OCI-LY1 (cell line): Measurements from ENCODE around the gene SNX12.

ENCODE experiments used
- H2AFZ ChIP-seq: fragments of 200-600 bp; sonication (generic), shearing (Covaris generic); 2 replicates; pipeline ENCODE4 v1.6.0; 2014; ENCODE audit warnings: antibody characterized with exemption, mild to moderate bottlenecking, low read length
- H3F3A ChIP-seq: fragments of 200-600 bp; sonication (generic), shearing (Covaris generic); 2 replicates; pipeline ENCODE4 v1.6.0; 2014; ENCODE audit warnings: mild to moderate bottlenecking, antibody characterized with exemption, low read length, moderate library complexity; ENCODE audit not compliant: insufficient read depth
- H3K27ac ChIP-seq: fragments of 200-600 bp; sonication (generic); 2 replicates; pipeline ENCODE4 v1.5.1; 2014; ENCODE audit warnings: low read length, mixed run types, mild to moderate bottlenecking, low read depth; ENCODE audit not compliant: poor library complexity, severe bottlenecking
- H3K27me3 ChIP-seq: fragments of 200-600 bp; sonication (generic); 2 replicates; pipeline ENCODE4 v1.6.0; 2014; ENCODE audit warnings: antibody characterized with exemption, mild to moderate bottlenecking, low read length, moderate library complexity; ENCODE audit not compliant: insufficient read depth
- H3K36me3 ChIP-seq: fragments of 200-600 bp; sonication (generic); 2 replicates; pipeline ENCODE4 v1.6.1; 2014; ENCODE audit warnings: mild to moderate bottlenecking, antibody characterized with exemption, low read length, moderate library complexity, mixed read lengths; ENCODE audit not compliant: insufficient read depth
- H3K4me1 ChIP-seq: fragments of 200-600 bp; sonication (generic); 2 replicates; pipeline ENCODE4 v1.5.1; 2014; ENCODE audit warnings: mild to moderate bottlenecking, low read length, moderate library complexity; ENCODE audit not compliant: insufficient read depth, severe bottlenecking
- H3K4me2 ChIP-seq: fragments of 200-600 bp; sonication (generic), shearing (Covaris generic); 2 replicates; pipeline ENCODE4 v1.6.1; 2014; ENCODE audit warnings: low read length
- H3K4me3 ChIP-seq: fragments of 200-600 bp; sonication (generic); 2 replicates; pipeline ENCODE4 v1.5.1; 2014; ENCODE audit warnings: low read length, low read depth, mild to moderate bottlenecking, mixed read lengths; ENCODE audit not compliant: poor library complexity, severe bottlenecking
- H3K79me2 ChIP-seq: fragments of 200-600 bp; shearing (Covaris generic); 2 replicates; pipeline ENCODE4 v1.6.1; 2016; ENCODE audit warnings: mixed run types, low read length, mixed read lengths; ENCODE audit not compliant: insufficient read depth
- H3K9ac ChIP-seq: fragments of 200-600 bp; sonication (generic), shearing (Covaris generic); 2 replicates; pipeline ENCODE4 v1.6.1; 2014; ENCODE audit warnings: mild to moderate bottlenecking, low read length, mixed read lengths
- H3K9me2 ChIP-seq: fragments of 200-600 bp; sonication (generic), shearing (Covaris generic); 2 replicates; pipeline ENCODE4 v1.6.1; 2014; ENCODE audit warnings: low read depth, mild to moderate bottlenecking, low read length, mixed read lengths
- H3K9me3 ChIP-seq: fragments of 200-600 bp; shearing (Covaris generic); 2 replicates; pipeline ENCODE4 v1.6.1; 2014; ENCODE audit warnings: low read length, mixed read lengths
- H4K20me1 ChIP-seq: fragments of 200-600 bp; sonication (generic), shearing (Covaris generic); 2 replicates; pipeline ENCODE4 v1.6.0; 2016; ENCODE audit warnings: mild to moderate bottlenecking, low read length; ENCODE audit not compliant: insufficient read depth
- EZH2 ChIP-seq: fragments of 200-600 bp; sonication (generic), shearing (Covaris generic); IDR thresholded peaks from 2 replicates; pipeline ENCODE4 v1.8.0; 2017; ENCODE audit warnings: borderline replicate concordance, mixed run types, mild to moderate bottlenecking, antibody characterized with exemption, low read length, moderate library complexity, mixed read lengths
- TF ChIP-seq, protein P1 (sequence below): fragments of 200-600 bp; sonication (generic), shearing (Covaris generic); IDR thresholded peaks from 2 replicates; pipeline ENCODE4 v1.5.1; 2017; ENCODE audit warnings: mild to moderate bottlenecking, antibody characterized with exemption, low read length, moderate library complexity, mixed read lengths

Gene SNX12

DNA sequence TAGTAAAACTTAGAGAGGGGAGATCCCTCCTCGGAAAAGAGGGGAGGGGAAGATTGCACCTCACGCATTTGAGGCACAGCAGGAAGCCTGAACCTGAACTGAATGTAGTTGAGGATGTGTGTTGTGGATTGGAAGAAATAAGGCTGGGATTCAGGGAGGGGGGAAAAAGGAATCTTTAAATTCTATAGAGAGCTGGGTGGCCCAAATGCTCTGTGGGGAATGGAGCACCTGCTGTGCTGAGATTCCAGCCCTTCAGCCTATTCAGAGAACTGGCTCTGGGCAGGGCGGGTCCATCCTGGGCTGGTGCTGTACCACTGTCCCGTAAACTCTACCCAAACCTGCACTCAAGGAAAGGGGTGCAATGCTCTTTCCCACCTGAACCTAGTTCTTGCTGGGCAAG, 31.6 kb upstream of the SNX12 start:
- H4K20me1 ChIP-seq, result no peaks in the 10 kb centered on the region
- no peak overlapping the region for H2AFZ ChIP-seq
- H3K79me2 ChIP-seq, result no peaks in the 10 kb centered on the region
- no peak overlapping the region for H3K4me2 ChIP-seq
- H3K4me1 ChIP-seq, result peaks cover 34% of the 10 kb centered on the region
- no peak overlapping the region for H3K4me3 ChIP-seq
- H3K36me3 ChIP-seq, result no peaks in the 10 kb centered on the region; the same call in 1 of the 2 replicates
- TF ChIP-seq EZH2, result no peak
- TF ChIP-seq, protein P1, sequence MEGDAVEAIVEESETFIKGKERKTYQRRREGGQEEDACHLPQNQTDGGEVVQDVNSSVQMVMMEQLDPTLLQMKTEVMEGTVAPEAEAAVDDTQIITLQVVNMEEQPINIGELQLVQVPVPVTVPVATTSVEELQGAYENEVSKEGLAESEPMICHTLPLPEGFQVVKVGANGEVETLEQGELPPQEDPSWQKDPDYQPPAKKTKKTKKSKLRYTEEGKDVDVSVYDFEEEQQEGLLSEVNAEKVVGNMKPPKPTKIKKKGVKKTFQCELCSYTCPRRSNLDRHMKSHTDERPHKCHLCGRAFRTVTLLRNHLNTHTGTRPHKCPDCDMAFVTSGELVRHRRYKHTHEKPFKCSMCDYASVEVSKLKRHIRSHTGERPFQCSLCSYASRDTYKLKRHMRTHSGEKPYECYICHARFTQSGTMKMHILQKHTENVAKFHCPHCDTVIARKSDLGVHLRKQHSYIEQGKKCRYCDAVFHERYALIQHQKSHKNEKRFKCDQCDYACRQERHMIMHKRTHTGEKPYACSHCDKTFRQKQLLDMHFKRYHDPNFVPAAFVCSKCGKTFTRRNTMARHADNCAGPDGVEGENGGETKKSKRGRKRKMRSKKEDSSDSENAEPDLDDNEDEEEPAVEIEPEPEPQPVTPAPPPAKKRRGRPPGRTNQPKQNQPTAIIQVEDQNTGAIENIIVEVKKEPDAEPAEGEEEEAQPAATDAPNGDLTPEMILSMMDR, result no peak
- H3K9ac ChIP-seq, result no peak overlapping the region
- H3K27me3 ChIP-seq, result no peaks in the 10 kb centered on the region
- no peaks in the 10 kb centered on the region for H3F3A ChIP-seq
- no peaks in the 10 kb centered on the region for H3K9me2 ChIP-seq
- H3K9me3 ChIP-seq, result no peaks in the 10 kb centered on the region
- H3K27ac ChIP-seq, result no peak overlapping the region

- TF ChIP-seq EZH2, result no peak
- TF ChIP-seq, protein P1, result no peak
- no peaks in the 10 kb centered on the region; the same call in 1 of the 2 replicates for H3K36me3 ChIP-seq
- no peak overlapping the region for H2AFZ ChIP-seq
- H3K4me3 ChIP-seq, result no peak overlapping the region
- no peaks in the 10 kb centered on the region for H3K79me2 ChIP-seq
- H3K27me3 ChIP-seq, result no peaks in the 10 kb centered on the region
- H3K9me2 ChIP-seq, result no peaks in the 10 kb centered on the region
- H3K9ac ChIP-seq, result no peak overlapping the region
- H3K9me3 ChIP-seq, result no peaks in the 10 kb centered on the region
- no peak overlapping the region for H3K27ac ChIP-seq
- H3F3A ChIP-seq, result no peaks in the 10 kb centered on the region
- no peaks in the 10 kb centered on the region for H4K20me1 ChIP-seq
- H3K4me1 ChIP-seq, result peaks cover 28% of the 10 kb centered on the region
- no peak overlapping the region for H3K4me2 ChIP-seq
Observed at GRCh38 chrX:71098951-71099506, 30.9 kb upstream of the SNX12 start.

- no peaks in the 10 kb centered on the region for H4K20me1 ChIP-seq
- no peak overlapping the region for H3K4me2 ChIP-seq
- H3K9me3 ChIP-seq, result no peaks in the 10 kb centered on the region
- no peak overlapping the region for H3K27ac ChIP-seq
- TF ChIP-seq, protein P1, result peak; percentile 59; the same call in 1 of the 2 replicates
- TF ChIP-seq EZH2, result no peak
- H3F3A ChIP-seq, result no peaks in the 10 kb centered on the region
- no peaks in the 10 kb centered on the region for H3K9me2 ChIP-seq
- no peak overlapping the region for H3K9ac ChIP-seq
- no peak overlapping the region for H2AFZ ChIP-seq
- no peak overlapping the region for H3K4me3 ChIP-seq
- no peaks in the 10 kb centered on the region for H3K27me3 ChIP-seq
- no peaks in the 10 kb centered on the region for H3K36me3 ChIP-seq
- no peaks in the 10 kb centered on the region for H3K79me2 ChIP-seq
- H3K4me1 ChIP-seq, result peaks cover 21% of the 10 kb centered on the region
Observed at GRCh38 chrX:71098302-71098701, 30.2 kb upstream of the SNX12 start.
